ENCODE results near the gene SLC2A13. TPM values are rescaled to one million over a fixed set of nuclear protein-coding genes. Genes with fewer than 3 reads are reported as not detected.

Gene SLC2A13
- total RNA-seq, 1 donor from 2014 or later = 6.9 TPM

DNA sequence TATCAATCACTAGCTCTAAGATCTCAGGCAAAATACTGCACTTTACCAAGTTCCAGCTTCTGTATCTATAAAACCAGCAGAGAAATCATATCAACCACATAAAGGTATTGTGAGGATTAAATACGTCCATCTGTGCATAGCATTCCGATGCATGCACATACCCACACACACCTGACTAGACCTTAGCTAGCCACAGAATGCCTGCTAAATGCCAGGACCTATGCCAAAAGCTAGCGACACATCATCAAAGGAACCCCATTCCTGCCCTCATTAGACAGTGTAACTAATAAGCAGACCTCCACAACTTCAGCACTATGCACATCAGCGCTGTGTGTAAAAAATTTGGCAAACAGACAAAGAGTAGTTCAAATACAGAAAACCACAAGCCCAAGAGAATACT lies 185.2 kb downstream of the SLC2A13 start:
- no peak overlapping the region for H3K4me3 Mint-ChIP-seq (ENCODE audit: unreplicated experiment)
- H3K27ac Mint-ChIP-seq (ENCODE audit: unreplicated experiment) = no peak overlapping the region
- no peaks in the 10 kb centered on the region for H3K9me3 Mint-ChIP-seq (ENCODE audit: unreplicated experiment)
- DNase-seq (ENCODE audit: extremely low spot score, unreplicated experiment) = no peak
- TF ChIP-seq, protein P1, sequence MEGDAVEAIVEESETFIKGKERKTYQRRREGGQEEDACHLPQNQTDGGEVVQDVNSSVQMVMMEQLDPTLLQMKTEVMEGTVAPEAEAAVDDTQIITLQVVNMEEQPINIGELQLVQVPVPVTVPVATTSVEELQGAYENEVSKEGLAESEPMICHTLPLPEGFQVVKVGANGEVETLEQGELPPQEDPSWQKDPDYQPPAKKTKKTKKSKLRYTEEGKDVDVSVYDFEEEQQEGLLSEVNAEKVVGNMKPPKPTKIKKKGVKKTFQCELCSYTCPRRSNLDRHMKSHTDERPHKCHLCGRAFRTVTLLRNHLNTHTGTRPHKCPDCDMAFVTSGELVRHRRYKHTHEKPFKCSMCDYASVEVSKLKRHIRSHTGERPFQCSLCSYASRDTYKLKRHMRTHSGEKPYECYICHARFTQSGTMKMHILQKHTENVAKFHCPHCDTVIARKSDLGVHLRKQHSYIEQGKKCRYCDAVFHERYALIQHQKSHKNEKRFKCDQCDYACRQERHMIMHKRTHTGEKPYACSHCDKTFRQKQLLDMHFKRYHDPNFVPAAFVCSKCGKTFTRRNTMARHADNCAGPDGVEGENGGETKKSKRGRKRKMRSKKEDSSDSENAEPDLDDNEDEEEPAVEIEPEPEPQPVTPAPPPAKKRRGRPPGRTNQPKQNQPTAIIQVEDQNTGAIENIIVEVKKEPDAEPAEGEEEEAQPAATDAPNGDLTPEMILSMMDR (IDR thresholded peaks at IDR 0.05) = no peak
- no peaks in the 10 kb centered on the region for H3K4me1 Mint-ChIP-seq (ENCODE audit: unreplicated experiment)
- H3K36me3 Mint-ChIP-seq (ENCODE audit: unreplicated experiment) = no peaks in the 10 kb centered on the region
- H3K27me3 Mint-ChIP-seq (ENCODE audit: unreplicated experiment) = no peaks in the 10 kb centered on the region

DNA sequence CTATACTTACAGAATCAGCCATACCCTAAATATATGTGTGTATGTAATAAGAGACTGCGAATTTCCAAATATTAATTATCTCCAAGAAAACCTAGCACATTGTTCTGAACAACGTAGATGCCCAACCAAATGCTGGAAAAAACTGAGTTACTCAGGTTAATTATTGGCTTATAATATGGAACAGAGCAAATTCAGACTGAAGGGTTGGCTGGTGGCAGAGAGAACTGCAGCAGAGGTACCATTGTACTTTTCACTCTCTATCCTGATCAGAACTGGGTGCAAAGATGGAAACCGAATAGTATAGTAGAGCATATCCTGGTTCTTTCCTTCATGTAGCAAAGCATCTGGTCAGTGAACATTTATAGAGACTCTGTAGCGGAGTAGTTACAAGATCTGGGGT lies 185.7 kb downstream of the SLC2A13 start:
- Mint-ChIP-seq H3K4me1 (ENCODE audit: unreplicated experiment) (no peaks in the 10 kb centered on the region), H3K27ac (ENCODE audit: unreplicated experiment) (no peak overlapping the region), H3K36me3 (ENCODE audit: unreplicated experiment) (no peaks in the 10 kb centered on the region), H3K9me3 (ENCODE audit: unreplicated experiment) (no peaks in the 10 kb centered on the region), H3K4me3 (ENCODE audit: unreplicated experiment) (no peak overlapping the region), H3K27me3 (ENCODE audit: unreplicated experiment) (no peaks in the 10 kb centered on the region)
- no peak for DNase-seq (ENCODE audit: extremely low spot score, unreplicated experiment)
- TF ChIP-seq, protein P1 (IDR thresholded peaks at IDR 0.05) = no peak

DNA sequence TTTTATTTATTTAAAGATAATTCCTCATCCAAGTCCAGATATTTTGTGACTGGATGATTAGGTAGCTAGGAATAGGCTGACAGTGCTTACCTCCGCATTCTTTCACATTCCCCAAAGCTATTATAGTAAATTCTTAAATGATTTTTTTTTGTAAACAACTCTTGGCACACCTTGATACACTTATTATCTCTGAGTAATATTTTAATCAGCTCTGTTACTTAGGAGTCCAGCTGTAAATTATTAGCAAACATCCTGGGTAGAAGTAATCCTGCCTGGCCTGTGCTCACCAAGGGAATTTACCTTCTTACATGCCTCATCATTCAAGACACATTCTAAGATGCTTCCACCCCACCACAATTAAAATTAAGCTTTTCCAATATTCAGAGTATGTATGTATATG lies 186.1 kb downstream of the SLC2A13 start:
- Mint-ChIP-seq H3K27me3 (ENCODE audit: unreplicated experiment) (no peaks in the 10 kb centered on the region), H3K36me3 (ENCODE audit: unreplicated experiment) (no peaks in the 10 kb centered on the region), H3K4me3 (ENCODE audit: unreplicated experiment) (no peak overlapping the region), H3K4me1 (ENCODE audit: unreplicated experiment) (no peaks in the 10 kb centered on the region), H3K27ac (ENCODE audit: unreplicated experiment) (no peak overlapping the region), H3K9me3 (ENCODE audit: unreplicated experiment) (no peaks in the 10 kb centered on the region)
- DNase-seq (ENCODE audit: extremely low spot score, unreplicated experiment) = no peak
- TF ChIP-seq, protein P1 (IDR thresholded peaks at IDR 0.05) = no peak

DNA sequence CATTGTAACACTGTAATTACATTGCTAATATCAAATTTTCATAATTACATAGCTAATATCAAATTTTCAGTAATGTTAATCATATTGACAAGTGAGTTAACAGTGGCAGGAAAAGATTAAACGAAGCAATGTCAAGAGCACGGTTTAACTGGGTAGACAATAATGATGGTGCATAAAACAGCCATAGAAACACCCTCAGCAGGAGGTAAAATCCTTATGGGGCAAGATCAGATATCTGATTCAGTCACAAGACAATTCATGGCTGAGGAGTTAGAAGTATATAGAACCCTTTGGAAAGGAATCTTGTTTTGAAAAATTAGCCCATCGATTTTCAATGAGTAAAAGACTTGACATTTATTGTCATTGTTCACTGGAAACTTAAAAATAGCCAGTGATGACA lies 190.6 kb downstream of the SLC2A13 start:
- H3K4me1 Mint-ChIP-seq (ENCODE audit: unreplicated experiment) = no peaks in the 10 kb centered on the region
- H3K4me3 Mint-ChIP-seq (ENCODE audit: unreplicated experiment) = no peak overlapping the region
- no peaks in the 10 kb centered on the region for H3K36me3 Mint-ChIP-seq (ENCODE audit: unreplicated experiment)
- H3K27me3 Mint-ChIP-seq (ENCODE audit: unreplicated experiment) = no peaks in the 10 kb centered on the region
- no peak overlapping the region for H3K27ac Mint-ChIP-seq (ENCODE audit: unreplicated experiment)
- no peak for DNase-seq (ENCODE audit: extremely low spot score, unreplicated experiment)
- TF ChIP-seq, protein P1 (IDR thresholded peaks at IDR 0.05) = no peak
- no peaks in the 10 kb centered on the region for H3K9me3 Mint-ChIP-seq (ENCODE audit: unreplicated experiment)

DNA sequence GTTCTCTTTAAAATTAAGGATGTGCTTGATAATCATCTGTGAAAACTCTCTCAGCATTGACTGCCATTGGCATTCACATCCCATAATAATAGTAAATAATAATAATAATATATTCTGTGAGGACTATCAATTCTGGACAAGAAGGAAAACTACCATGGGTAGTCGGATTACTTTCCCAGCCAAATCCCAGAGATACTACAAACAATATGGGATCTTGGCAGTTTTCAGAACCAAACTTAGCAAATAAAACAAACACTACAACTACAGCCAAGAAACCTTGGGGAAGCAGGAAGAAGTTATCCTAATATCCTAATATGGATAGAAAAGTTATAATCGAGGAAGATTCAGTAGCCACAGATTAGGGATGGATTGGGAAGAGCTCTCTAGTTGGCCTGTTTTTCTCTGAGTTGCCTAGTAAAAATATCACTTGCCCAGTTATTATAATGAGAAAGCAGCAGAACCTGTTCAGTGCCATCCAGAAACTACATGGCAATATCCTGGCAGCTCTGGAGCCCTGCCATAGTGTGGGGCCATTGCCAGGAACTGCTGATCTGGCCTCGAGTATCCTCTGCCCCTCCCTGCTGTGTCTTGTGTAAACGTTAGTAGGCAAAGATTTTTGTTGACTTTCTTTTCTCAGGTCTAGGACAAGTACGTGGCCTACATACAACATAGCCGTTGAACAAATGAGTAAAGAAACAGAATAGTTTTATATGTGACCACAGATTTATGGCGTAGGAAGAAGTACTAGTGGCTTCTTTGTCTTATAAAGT lies 193.5 kb downstream of the SLC2A13 start:
- DNase-seq (ENCODE audit: extremely low spot score, unreplicated experiment) = no peak
- Mint-ChIP-seq H3K4me3 (ENCODE audit: unreplicated experiment) (no peak overlapping the region), H3K27ac (ENCODE audit: unreplicated experiment) (no peak overlapping the region), H3K36me3 (ENCODE audit: unreplicated experiment) (no peaks in the 10 kb centered on the region), H3K9me3 (ENCODE audit: unreplicated experiment) (no peaks in the 10 kb centered on the region), H3K27me3 (ENCODE audit: unreplicated experiment) (no peaks in the 10 kb centered on the region), H3K4me1 (ENCODE audit: unreplicated experiment) (no peaks in the 10 kb centered on the region)
- TF ChIP-seq, protein P1 (IDR thresholded peaks at IDR 0.05) = no peak
